WTC11 (cell line): ENCODE measurements around the gene POMT2. TPM values are rescaled to one million over a fixed set of nuclear protein-coding genes. Genes with fewer than 3 reads are reported as not detected.

ENCODE experiments used
- ATAC-seq: fragments of 200-7000 bp; cut with Tn5 transposase; 2 replicates; pipeline ENCODE4 v1.10.0; 2021; ENCODE audit warnings: mild to moderate bottlenecking, moderate library complexity
- CTCF ChIA-PET: fragments of 300-600 bp; sonication (Branson Sonifier 250); formaldehyde crosslinking; loops from one replicate; lab custom pipeline; 2021; ENCODE audit warnings: antibody characterized with exemption; lab: Charles Lee
- POLR2A ChIA-PET: fragments of 350-600 bp; sonication (Branson Sonifier 250); formaldehyde crosslinking; loops from one replicate; lab custom pipeline; 2021; ENCODE audit warnings: antibody characterized with exemption; lab: Charles Lee
- DNase-seq: peaks from one replicate; pipeline ENCODE4 v3.0.0; 2021; ENCODE audit warnings: low spot score
- H3K27ac Mint-ChIP-seq: 2 replicates; pipeline ENCODE4 v1.8.0; 2021; ENCODE audit warnings: mixed read lengths
- H3K27me3 Mint-ChIP-seq: 2 replicates; pipeline ENCODE4 v1.8.0; 2021; ENCODE audit warnings: low read depth, mild to moderate bottlenecking, moderate library complexity, mixed read lengths
- H3K36me3 Mint-ChIP-seq: 2 replicates; pipeline ENCODE4 v1.8.0; 2021; ENCODE audit warnings: mixed read lengths
- H3K4me1 Mint-ChIP-seq: 2 replicates; pipeline ENCODE4 v1.8.0; 2022; ENCODE audit warnings: mixed read lengths
- H3K4me3 Mint-ChIP-seq: 2 replicates; pipeline ENCODE4 v1.8.0; 2021; ENCODE audit warnings: mild to moderate bottlenecking, moderate library complexity, mixed read lengths
- H3K9me3 Mint-ChIP-seq: 2 replicates; pipeline ENCODE4 v1.8.0; 2021; ENCODE audit warnings: mixed read lengths
- AR ChIP-seq: fragments of 250-450 bp; sonication (Bioruptor Pico); IDR thresholded peaks from 2 replicates; pipeline ENCODE4 v1.9.0; 2021; ENCODE audit warnings: mild to moderate bottlenecking
- ATF3 ChIP-seq: sonication (generic); formaldehyde crosslinking; conservative IDR thresholded peaks from 2 replicates; pipeline ENCODE4 v1.8.1; 2022; ENCODE audit warnings: mild to moderate bottlenecking, missing genetic modification reagents
- ATF6 ChIP-seq: sonication (generic); formaldehyde crosslinking; IDR thresholded peaks from 2 replicates; pipeline ENCODE4 v1.8.1; 2023; ENCODE audit warnings: mild to moderate bottlenecking, missing genetic modification reagents
- ELF4 ChIP-seq: sonication (generic); formaldehyde crosslinking; IDR thresholded peaks from 2 replicates; pipeline ENCODE4 v1.8.1; 2022; ENCODE audit warnings: low read depth, mild to moderate bottlenecking, moderate library complexity, missing genetic modification reagents
- ESRRA ChIP-seq: sonication (generic); formaldehyde crosslinking; IDR thresholded peaks from 2 replicates; pipeline ENCODE4 v1.8.1; 2022; ENCODE audit warnings: mild to moderate bottlenecking, missing genetic modification reagents, borderline replicate concordance
- ETV6 ChIP-seq: sonication (generic); formaldehyde crosslinking; IDR thresholded peaks from 2 replicates; pipeline ENCODE4 v1.8.1; 2022; ENCODE audit warnings: mild to moderate bottlenecking, missing genetic modification reagents
- FOXK1 ChIP-seq: sonication (generic); formaldehyde crosslinking; IDR thresholded peaks from 2 replicates; pipeline ENCODE4 v1.8.0; 2022; ENCODE audit warnings: mild to moderate bottlenecking, moderate library complexity, missing genetic modification reagents
- FOXP1 ChIP-seq: sonication (generic); formaldehyde crosslinking; IDR thresholded peaks from 2 replicates; pipeline ENCODE4 v1.8.0; 2022; ENCODE audit warnings: missing genetic modification reagents, mild to moderate bottlenecking, moderate library complexity, borderline replicate concordance
- HMGXB4 ChIP-seq: sonication (generic); formaldehyde crosslinking; IDR thresholded peaks from 2 replicates; pipeline ENCODE4 v1.8.1; 2023; ENCODE audit warnings: mild to moderate bottlenecking, moderate library complexity, missing genetic modification reagents
- JAZF1 ChIP-seq: fragments of 250-450 bp; sonication (Bioruptor Pico); IDR thresholded peaks from 2 replicates; pipeline ENCODE4 v1.9.0; 2021; ENCODE audit warnings: moderate library complexity, mild to moderate bottlenecking, inconsistent platforms
- MAX ChIP-seq: sonication (generic); formaldehyde crosslinking; IDR thresholded peaks from 2 replicates; pipeline ENCODE4 v1.8.0; 2022; ENCODE audit warnings: mild to moderate bottlenecking, missing genetic modification reagents
- MXD4 ChIP-seq: fragments of 250-450 bp; sonication (Bioruptor Pico); IDR thresholded peaks from 2 replicates; pipeline ENCODE4 v1.8.0; 2021; ENCODE audit warnings: mild to moderate bottlenecking, moderate library complexity, borderline replicate concordance
- NFYB ChIP-seq: sonication (generic); formaldehyde crosslinking; conservative IDR thresholded peaks from 2 replicates; pipeline ENCODE4 v1.8.0; 2022; ENCODE audit warnings: low read depth, missing genetic modification reagents
- NR2C2 ChIP-seq: sonication (generic); formaldehyde crosslinking; IDR thresholded peaks from 2 replicates; pipeline ENCODE4 v1.8.0; 2022; ENCODE audit warnings: mild to moderate bottlenecking, missing genetic modification reagents
- NR3C1 ChIP-seq: sonication (generic); formaldehyde crosslinking; conservative IDR thresholded peaks from 2 replicates; pipeline ENCODE4 v1.8.1; 2023; ENCODE audit warnings: low read depth, mild to moderate bottlenecking, missing genetic modification reagents
- PRRX2 ChIP-seq: fragments of 250-450 bp; sonication (Bioruptor Pico); IDR thresholded peaks from 2 replicates; pipeline ENCODE4 v1.8.0; 2021; ENCODE audit warnings: mild to moderate bottlenecking
- RELA ChIP-seq: sonication (generic); formaldehyde crosslinking; IDR thresholded peaks from 2 replicates; pipeline ENCODE4 v1.8.1; 2022; ENCODE audit warnings: missing genetic modification reagents, mild to moderate bottlenecking, borderline replicate concordance
- RORB ChIP-seq: fragments of 250-450 bp; sonication (Bioruptor Pico); IDR thresholded peaks from 2 replicates; pipeline ENCODE4 v1.9.0; 2021; ENCODE audit warnings: mild to moderate bottlenecking
- SP1 ChIP-seq: sonication (generic); formaldehyde crosslinking; conservative IDR thresholded peaks from 2 replicates; pipeline ENCODE4 v1.8.1; 2022; ENCODE audit warnings: missing genetic modification reagents
- TCF7 ChIP-seq: sonication (generic); formaldehyde crosslinking; IDR thresholded peaks from 2 replicates; pipeline ENCODE4 v1.8.0; 2022; ENCODE audit warnings: mild to moderate bottlenecking, low read depth, missing genetic modification reagents, moderate library complexity
- TEAD4 ChIP-seq: sonication (generic); formaldehyde crosslinking; IDR thresholded peaks from 2 replicates; pipeline ENCODE4 v1.8.0; 2022; ENCODE audit warnings: mild to moderate bottlenecking, missing genetic modification reagents
- ZBTB43 ChIP-seq: sonication (generic); formaldehyde crosslinking; IDR thresholded peaks from 2 replicates; pipeline ENCODE4 v1.8.1; 2023; ENCODE audit warnings: mild to moderate bottlenecking, missing genetic modification reagents
- ZNF317 ChIP-seq: sonication (generic); formaldehyde crosslinking; IDR thresholded peaks from 2 replicates; pipeline ENCODE4 v1.8.1; 2023; ENCODE audit warnings: low read depth, mild to moderate bottlenecking, moderate library complexity, missing genetic modification reagents, borderline replicate concordance
- total RNA-seq: library from RNA; stranded (reverse); gene quantifications from 3 replicates; pipeline ENCODE4 v1.2.3, GENCODE V29; 2021

POMT2 gene
- total RNA-seq, 1 experiment from 2014 or later = 38.7 TPM

- Mint-ChIP-seq H3K4me3 (no peak overlapping the region), H3K9me3 (no peaks in the 10 kb centered on the region), H3K36me3 (peaks cover 25% of the 10 kb centered on the region), H3K4me1 (peaks cover 41% of the 10 kb centered on the region), H3K27ac (0 out of 2 replicates have a peak overlapping the region, but pooled peaks have one; percentile 3), H3K27me3 (no peaks in the 10 kb centered on the region; the same call in 1 of the 2 replicates)
- DNase-seq (no peak), ATAC-seq (peak; percentile 17)
- ChIA-PET CTCF (interaction anchor here (0.5 to 0.9 kb wide), 3 partner anchors 23 to 193 kb away, joined by 3 read pairs; no protein-coding TSS in a partner anchor), POLR2A (no interaction called here)
- TF ChIP-seq JAZF1 (no peak), AR (no peak)
Observed at GRCh38 chr14:77344377-77344996, 23.8 kb upstream of the POMT2 start.

- CTCF ChIA-PET = interaction anchor here (0.5 to 1.3 kb wide), 4 partner anchors 22 to 192 kb away, joined by 3 read pairs; no protein-coding TSS in a partner anchor
Observed at GRCh38 chr14:77343662-77344061, 23.0 kb upstream of the POMT2 start.

GRCh38 chr14:77342726-77343397 lies 22.2 kb upstream of the POMT2 start:
- DNase-seq = no peak
- ChIA-PET CTCF (interaction anchor here (1.3 kb wide), 1 partner anchor 42 kb away, joined by 3 read pairs; no protein-coding TSS in a partner anchor), POLR2A (no interaction called here)
- ATAC-seq = no peak
- Mint-ChIP-seq H3K27me3 (no peaks in the 10 kb centered on the region; the same call in 1 of the 2 replicates), H3K27ac (0 out of 2 replicates have a peak overlapping the region, but pooled peaks have one; percentile 7), H3K4me3 (no peak overlapping the region), H3K36me3 (peaks cover 30% of the 10 kb centered on the region), H3K9me3 (peaks cover 11% of the 10 kb centered on the region), H3K4me1 (peaks cover 57% of the 10 kb centered on the region)
- TF ChIP-seq RELA (CRISPR knock-in tag) (no peak), PRRX2 (CRISPR knock-in tag) (no peak), RORB (no peak), MAX (CRISPR knock-in tag) (no peak), TEAD4 (CRISPR knock-in tag) (no peak), TCF7 (CRISPR knock-in tag) (no peak), ATF3 (CRISPR knock-in tag) (no peak), HMGXB4 (CRISPR knock-in tag) (no peak), ESRRA (no peak), ZNF317 (no peak), NR2C2 (CRISPR knock-in tag) (no peak), FOXP1 (CRISPR knock-in tag) (no peak), NFYB (CRISPR knock-in tag) (no peak), ATF6 (CRISPR knock-in tag) (no peak), FOXK1 (no peak), NR3C1 (CRISPR knock-in tag) (no peak), ETV6 (CRISPR knock-in tag) (no peak)

More at GRCh38 chr14:77343662-77344061, 23.0 kb upstream of the POMT2 start:
- Mint-ChIP-seq H3K4me1 (peaks cover 49% of the 10 kb centered on the region), H3K27ac (no peak overlapping the region), H3K4me3 (no peak overlapping the region), H3K27me3 (no peaks in the 10 kb centered on the region; the same call in 1 of the 2 replicates), H3K9me3 (peaks cover 6% of the 10 kb centered on the region), H3K36me3 (peaks cover 30% of the 10 kb centered on the region)
- ATAC-seq = no peak
- no peak for DNase-seq
- no peak for TF ChIP-seq ZBTB43 (CRISPR knock-in tag)
- no peak for TF ChIP-seq MXD4
- no peak for TF ChIP-seq SP1 (CRISPR knock-in tag)
- TF ChIP-seq ELF4 = no peak
- POLR2A ChIA-PET = no interaction called here
